Measurements from ENCODE around the gene NEK10. TPM values are rescaled to one million over a fixed set of nuclear protein-coding genes. Genes with fewer than 3 reads are reported as not detected.

Gene NEK10
- total and polyA plus RNA-seq, 2 of the 4 experiments (the other 2 are of a cell fraction), result 2.2 to 6.6 TPM

GRCh38 chr3:27141668-27142067 lies 227.5 kb downstream of the NEK10 start:
- in situ Hi-C loops (cut with MboI; ENCODE audit: low sequenced_read_pairs), result no loop called here
- Histone ChIP-seq H4K91ac (ENCODE audit: insufficient read depth, low read depth, low read length) (no peak overlapping the region), H2BK120ac (ENCODE audit: low read depth, low read length) (no peak overlapping the region), H2AFZ (replicated peaks; ENCODE audit: low read length, poor library complexity) (no peak overlapping the region), H3K4ac (ENCODE audit: low read depth, low read length) (no peak overlapping the region), H3K9me1 (ENCODE audit: insufficient read depth, low read length) (no peaks in the 10 kb centered on the region), H2BK20ac (ENCODE audit: low read depth, low read length) (no peak overlapping the region), H3K79me1 (ENCODE audit: low read depth in 1 of 2, low read length in 2 of 2) (no peaks in the 10 kb centered on the region), H4K5ac (ENCODE audit: low read depth, low read length) (no peak overlapping the region), H4K8ac (ENCODE audit: low read depth in 2 of 2, low read length in 2 of 2) (no peak overlapping the region), H3K23ac (ENCODE audit: low read depth, low read length) (no peak overlapping the region), H3K4me2 (ENCODE audit: low read depth, low read length) (no peak overlapping the region), H3K27ac (ENCODE audit: insufficient read depth, low read length) (no peak overlapping the region), H3K4me3 (ENCODE audit: insufficient read depth, low read depth, low read length) (no peak overlapping the region), H3K18ac (ENCODE audit: low read depth, low read length) (no peak overlapping the region), H2BK15ac (ENCODE audit: low read depth, low read length) (no peak overlapping the region), H3K36me3 (ENCODE audit: control insufficient read depth, insufficient read depth, low read length) (no peaks in the 10 kb centered on the region), H2AK5ac (ENCODE audit: low read depth, low read length) (no peak overlapping the region), H2BK5ac (ENCODE audit: low read depth, low read length, poor library complexity, severe bottlenecking) (no peak overlapping the region), H3K14ac (replicated peaks; ENCODE audit: low read depth, low read length) (no peak overlapping the region), H3K9ac (ENCODE audit: low read depth, low read length) (no peak overlapping the region), H3K9me3 (ENCODE audit: control insufficient read depth, insufficient read depth, low read length) (no peaks in the 10 kb centered on the region), H3K27me3 (ENCODE audit: control insufficient read depth, insufficient read depth, low read length) (no peaks in the 10 kb centered on the region), H2AK9ac (replicated peaks; ENCODE audit: low read depth, low read length, poor library complexity) (no peak overlapping the region), H3K56ac (ENCODE audit: extremely low read depth, insufficient read depth, low read length) (no peak overlapping the region), H3K4me1 (ENCODE audit: control insufficient read depth, insufficient read depth, low read length) (no peaks in the 10 kb centered on the region), H4K20me1 (ENCODE audit: insufficient read depth, low read length) (no peaks in the 10 kb centered on the region)
- ChIA-PET POLR2A (ENCODE audit: unreplicated experiment) (no interaction called here), CTCF (interaction anchor here (2.7 kb wide), 1 partner anchor 112 kb away, joined by 10 read pairs; no protein-coding TSS in a partner anchor)
- ATAC-seq (ENCODE audit: low read depth), result no peak
- intact Hi-C loops (cut with micrococcal nuclease), result no loop called here
- no TSS peak for BruUV-seq (replicated peaks)
- TF ChIP-seq CHD1 (IDR thresholded peaks at IDR 0.05; ENCODE audit: low read depth, low read length) (no peak), POLR2A (IDR thresholded peaks at IDR 0.05; ENCODE audit: low read depth, low read length) (no peak), MAZ (IDR thresholded peaks at IDR 0.05; ENCODE audit: borderline replicate concordance, low read depth, low read length) (no peak), USF2 (IDR thresholded peaks at IDR 0.05; ENCODE audit: low read depth, low read length) (no peak)
- dilution Hi-C loops (cut with HindIII; ENCODE audit: low sequenced_read_pairs, unreplicated experiment), result no loop called here
- no peak for DNase-seq
